A673 (cell line): ENCODE data around the gene GTF3C5.

ENCODE experiments used
- EZH2 ChIP-seq: fragments of 200-600 bp; sonication (generic); IDR thresholded peaks from 2 replicates; pipeline ENCODE4 v1.6.1; 2017; ENCODE audit warnings: borderline replicate concordance, low read depth, mild to moderate bottlenecking, mixed read lengths, antibody characterized with exemption, low read length; ENCODE audit not compliant: poor library complexity, severe bottlenecking
- TF ChIP-seq, protein P1 (sequence below): fragments of 300-800, 200-600 bp; sonication (generic); conservative IDR thresholded peaks from 2 replicates; pipeline ENCODE4 v1.5.1; 2017; ENCODE audit warnings: low read depth, mild to moderate bottlenecking, antibody characterized with exemption, low read length, moderate library complexity, mixed read lengths

DNA sequence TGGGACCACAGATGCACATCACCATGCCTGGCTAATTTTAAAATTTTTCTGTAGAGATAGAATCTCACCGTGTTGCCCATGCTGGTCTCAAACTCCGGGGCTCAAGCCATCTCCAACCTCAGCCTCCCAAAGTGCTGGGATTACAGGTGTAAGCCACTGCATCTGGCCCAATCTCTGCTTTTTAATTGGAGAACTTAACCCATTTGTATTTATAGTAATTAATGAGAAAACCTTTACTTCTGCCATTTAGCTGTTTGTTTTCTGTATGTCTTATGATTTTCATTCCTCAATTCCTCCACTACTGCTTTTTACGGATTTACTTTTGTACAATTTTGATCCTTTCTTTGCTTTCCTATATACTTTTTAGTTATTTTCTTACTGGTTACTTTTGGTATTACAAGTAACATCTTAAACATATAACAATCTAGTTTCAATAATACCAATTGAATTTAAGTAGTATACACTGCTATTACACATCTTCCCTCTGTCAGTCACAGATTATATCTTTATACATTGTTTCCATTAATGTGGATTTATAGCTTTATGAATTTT is 64.1 kb downstream of the GTF3C5 start:
- TF ChIP-seq, protein P1, sequence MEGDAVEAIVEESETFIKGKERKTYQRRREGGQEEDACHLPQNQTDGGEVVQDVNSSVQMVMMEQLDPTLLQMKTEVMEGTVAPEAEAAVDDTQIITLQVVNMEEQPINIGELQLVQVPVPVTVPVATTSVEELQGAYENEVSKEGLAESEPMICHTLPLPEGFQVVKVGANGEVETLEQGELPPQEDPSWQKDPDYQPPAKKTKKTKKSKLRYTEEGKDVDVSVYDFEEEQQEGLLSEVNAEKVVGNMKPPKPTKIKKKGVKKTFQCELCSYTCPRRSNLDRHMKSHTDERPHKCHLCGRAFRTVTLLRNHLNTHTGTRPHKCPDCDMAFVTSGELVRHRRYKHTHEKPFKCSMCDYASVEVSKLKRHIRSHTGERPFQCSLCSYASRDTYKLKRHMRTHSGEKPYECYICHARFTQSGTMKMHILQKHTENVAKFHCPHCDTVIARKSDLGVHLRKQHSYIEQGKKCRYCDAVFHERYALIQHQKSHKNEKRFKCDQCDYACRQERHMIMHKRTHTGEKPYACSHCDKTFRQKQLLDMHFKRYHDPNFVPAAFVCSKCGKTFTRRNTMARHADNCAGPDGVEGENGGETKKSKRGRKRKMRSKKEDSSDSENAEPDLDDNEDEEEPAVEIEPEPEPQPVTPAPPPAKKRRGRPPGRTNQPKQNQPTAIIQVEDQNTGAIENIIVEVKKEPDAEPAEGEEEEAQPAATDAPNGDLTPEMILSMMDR, result no peak
- TF ChIP-seq EZH2, result no peak
